ENCODE measurements around the gene AUTS2.
"Not testable (repeated sequence)": the region's sequence is repeated elsewhere in the genome, so short reads cannot be mapped to it uniquely, and the experiment has no call there.

AUTS2 gene

GRCh38 chr7:70789481-70790214, 1191.4 kb downstream of the AUTS2 start:
- DNase-seq, result no peak

DNA sequence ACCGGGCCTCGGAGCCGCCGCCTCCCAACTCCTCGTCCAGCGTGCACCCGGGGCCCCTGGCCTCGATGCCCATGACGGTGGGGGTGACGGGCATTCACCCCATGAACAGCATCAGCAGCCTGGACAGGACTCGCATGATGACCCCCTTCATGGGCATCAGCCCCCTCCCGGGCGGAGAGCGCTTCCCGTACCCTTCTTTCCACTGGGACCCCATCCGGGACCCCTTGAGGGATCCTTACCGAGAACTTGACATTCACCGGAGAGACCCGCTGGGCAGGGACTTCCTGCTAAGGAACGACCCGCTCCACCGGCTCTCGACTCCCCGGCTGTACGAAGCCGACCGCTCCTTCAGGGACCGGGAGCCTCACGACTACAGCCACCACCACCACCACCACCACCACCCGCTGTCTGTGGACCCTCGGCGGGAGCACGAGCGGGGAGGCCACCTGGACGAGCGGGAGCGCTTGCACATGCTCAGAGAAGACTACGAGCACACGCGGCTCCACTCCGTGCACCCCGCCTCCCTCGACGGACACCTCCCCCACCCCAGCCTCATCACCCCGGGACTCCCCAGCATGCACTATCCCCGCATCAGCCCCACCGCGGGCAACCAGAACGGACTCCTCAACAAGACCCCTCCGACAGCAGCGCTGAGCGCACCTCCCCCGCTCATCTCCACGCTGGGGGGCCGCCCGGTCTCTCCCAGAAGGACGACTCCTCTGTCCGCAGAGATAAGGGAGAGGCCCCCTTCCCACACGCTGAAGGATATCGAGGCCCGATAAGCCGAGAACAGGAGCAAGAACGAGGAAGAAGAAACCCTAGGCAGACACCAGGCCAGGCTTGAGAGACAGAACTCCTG, 1192.2 kb downstream of the AUTS2 start:
- DNase-seq, result no peak

- DNase-seq, result no peak
Observed at GRCh38 chr7:70791341-70791740, 1193.1 kb downstream of the AUTS2 start.

GRCh38 chr7:70793060-70793459, 1194.8 kb downstream of the AUTS2 start:
- DNase-seq, result no peak

GRCh38 chr7:70793821-70794220, 1195.5 kb downstream of the AUTS2 start:
- DNase-seq, result no peak

GRCh38 chr7:70794962-70795361, 1196.7 kb downstream of the AUTS2 start:
- no peak for DNase-seq

DNA sequence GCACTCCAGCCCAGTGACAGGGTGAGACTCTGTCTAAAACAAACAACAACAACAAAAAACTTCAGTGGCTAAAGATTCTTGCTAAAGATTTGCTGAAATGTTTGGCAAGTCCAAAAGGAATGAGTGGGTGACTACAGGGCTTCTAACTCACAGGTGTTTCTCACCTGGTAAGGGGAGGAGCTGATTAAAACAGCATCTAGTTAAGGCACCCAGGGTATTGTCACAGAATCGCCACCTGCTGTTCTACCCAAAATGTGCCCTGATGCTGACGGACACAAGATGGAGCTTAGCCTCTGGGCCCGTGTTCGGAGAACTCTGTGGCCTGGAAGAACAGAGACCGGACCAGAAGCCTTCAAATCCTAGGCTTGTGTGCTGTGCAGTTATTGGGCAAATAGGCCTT, 1197.7 kb downstream of the AUTS2 start:
- no peak for DNase-seq

DNA sequence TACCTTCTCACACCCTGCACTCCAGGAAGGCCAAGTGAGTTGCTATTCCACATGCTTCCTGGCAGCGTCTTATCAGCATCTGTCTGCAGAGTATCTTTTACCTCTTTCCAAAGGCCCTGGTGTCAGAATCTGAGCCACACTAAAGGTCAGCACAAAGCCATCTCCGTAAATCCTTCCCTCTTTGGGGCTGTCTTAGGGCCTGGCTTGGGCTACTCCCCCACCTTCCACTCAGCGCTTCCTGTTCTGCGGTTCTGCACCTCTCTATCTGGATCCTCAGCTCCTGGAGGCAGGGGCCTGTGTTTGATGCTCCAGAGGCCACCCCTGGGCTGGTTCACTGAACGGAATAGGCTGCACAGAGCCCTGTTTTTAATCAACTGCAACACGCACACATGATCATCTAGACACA, 1198.8 kb downstream of the AUTS2 start:
- DNase-seq, result no peak

DNA sequence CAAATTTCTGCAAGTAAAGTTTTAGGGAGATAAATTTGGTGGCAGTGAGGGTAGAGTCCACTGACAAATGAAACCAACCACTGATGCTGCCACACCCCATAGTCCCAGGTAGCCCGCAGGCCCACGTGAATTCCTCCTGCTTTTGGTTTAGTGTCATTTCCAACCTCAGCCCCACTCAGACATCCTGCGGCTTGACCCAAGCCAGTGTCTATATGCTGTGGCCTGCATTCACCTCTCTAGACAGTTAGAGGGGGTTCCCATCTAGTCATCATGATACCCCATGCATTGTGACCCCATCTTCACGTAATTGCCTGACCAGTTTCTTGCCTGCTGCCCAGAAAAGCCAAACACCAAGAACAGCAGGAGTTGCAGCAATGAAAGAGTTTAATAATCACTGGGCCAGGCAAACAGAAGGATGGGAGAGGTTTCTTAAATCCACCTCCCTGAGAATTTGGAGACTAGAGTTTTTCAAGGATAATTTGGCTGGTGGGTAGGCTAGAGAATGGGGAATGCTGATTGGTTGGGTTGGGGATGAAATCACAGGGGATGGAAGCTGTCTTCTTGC, 1201.6 kb downstream of the AUTS2 start:
- no peak for DNase-seq

DNA sequence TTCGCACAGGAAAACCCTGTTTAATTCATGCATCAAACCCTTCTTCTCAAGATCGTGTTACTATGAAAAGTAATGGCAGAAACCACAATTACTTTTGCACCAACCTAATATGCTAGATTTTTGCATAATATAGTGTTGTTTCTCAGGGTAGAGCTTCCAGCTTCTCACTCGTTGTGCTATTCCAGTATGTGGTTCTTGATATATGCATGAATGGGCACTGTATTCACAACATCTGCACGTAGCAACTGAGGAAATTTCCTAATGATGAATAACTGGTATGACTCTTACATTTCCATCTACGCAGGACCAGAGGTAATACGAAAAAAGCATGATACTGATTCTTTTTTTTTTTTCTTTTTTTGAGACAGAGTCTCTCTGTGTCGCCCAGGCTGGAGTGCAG, 1207.1 kb downstream of the AUTS2 start:
- no peak for DNase-seq

DNA sequence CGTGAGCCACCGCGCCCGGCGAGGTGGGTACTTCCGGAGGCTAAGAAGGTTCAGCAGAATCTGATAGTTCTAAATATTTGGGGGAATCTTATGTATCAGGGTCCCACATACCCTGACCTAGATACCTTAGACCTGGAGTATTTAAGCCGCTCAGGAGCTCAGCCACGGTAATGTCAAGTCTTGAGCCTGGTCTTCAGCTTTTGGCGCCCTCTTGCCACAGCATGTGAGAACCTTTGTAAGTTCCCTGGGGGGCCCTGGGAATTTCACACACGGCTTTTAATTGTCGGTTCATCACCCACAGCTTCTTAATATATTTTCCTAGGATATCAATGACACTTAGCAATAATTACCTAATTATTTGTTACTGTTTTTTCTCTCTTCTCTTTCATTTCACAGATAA, 1209.4 kb downstream of the AUTS2 start:
- DNase-seq, result no peak

GRCh38 chr7:70808876-70809275, 1210.6 kb downstream of the AUTS2 start:
- DNase-seq, result no peak

DNA sequence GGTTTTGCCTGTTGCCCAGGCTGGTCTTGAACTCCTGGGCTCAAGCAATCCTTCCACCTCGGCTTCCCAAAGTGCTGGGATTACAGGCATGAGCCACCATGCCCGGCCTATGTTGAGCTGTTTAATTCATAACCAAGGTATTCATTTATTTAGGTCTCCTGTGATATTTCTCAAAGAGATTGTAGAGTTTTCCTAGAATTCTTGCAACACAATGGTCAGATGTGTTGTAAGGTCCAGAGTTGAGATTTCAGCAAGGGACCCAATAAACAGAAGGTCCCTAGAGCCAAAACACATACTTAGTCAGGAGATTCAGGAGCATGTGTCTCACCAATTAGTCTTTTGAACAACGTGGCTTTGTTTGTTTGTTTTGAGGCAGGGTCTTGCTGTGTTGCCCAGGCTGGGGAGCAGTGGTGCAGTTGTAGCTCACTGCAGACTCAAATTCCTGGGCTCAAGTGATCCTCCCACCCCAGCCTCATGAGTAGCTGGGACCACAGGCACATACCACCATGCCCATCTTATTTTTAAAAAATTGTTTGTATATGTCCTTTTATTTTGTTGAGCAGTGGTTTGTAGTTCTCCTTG, 1212.4 kb downstream of the AUTS2 start:
- no peak for DNase-seq

GRCh38 chr7:70812511-70812910, 1214.2 kb downstream of the AUTS2 start:
- DNase-seq, result no peak

DNA sequence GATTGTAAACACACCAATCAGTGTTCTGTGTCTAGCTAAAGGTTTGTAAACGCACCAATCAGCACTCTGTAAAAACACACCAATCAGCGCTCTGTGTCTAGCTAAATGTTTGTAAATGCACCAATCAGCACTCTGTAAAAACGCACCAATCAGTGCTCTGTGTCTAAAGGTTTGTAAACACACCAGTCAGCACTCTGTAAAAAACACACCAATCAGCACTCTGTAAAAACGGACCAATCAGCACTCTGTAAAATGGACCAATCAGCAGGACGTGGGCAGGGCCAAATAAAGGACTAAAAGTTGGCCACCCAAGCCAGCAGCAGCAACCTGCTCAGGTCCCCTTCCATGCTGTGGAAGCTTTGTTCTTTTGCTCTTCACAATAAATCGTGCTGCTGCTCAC, 1224.2 kb downstream of the AUTS2 start:
- DNase-seq, result not testable (repeated sequence)

DNA sequence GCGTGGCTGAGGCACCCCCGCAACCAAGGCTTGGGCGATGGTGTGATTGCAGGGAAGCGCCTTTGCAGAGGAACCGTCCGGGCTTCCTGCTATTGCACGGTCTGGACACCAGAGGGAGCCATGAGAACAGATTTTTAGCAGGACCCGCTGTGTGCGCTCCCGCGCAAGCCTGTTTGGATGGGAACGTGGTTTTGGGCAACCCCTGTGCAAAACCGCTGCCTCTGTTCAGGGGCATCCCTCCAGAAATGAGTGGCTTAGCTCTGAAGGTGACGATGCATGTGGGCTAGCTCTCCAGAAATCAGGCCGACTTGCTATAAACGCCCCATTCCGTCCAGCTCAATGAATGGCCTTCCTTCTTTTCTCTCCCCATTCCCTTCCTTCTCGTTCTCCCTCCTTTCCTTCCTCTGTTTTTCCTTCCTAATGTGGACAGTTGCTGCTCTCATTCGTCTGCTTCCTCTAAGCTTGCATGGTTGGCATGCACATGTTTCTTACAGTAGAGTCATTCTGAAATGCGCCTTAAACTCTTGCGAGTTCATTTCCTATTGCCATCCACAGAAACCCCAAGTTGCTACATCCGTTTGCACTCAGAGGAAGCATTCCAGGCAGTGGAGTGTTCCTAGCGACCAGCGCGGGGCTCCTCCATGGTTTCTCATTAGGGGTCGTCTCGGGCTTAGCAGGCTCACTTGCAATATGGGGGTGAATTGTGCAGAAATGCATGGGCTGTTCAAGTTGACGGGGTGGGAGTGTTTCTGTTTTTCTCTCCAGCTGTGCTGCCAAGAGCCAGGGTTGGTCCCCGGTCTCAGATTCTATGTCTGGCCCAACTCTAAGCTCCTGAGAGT, 1231.2 kb downstream of the AUTS2 start:
- DNase-seq, result peak; percentile 54

GRCh38 chr7:70830060-70830395, 1231.8 kb downstream of the AUTS2 start:
- no peak for DNase-seq

GRCh38 chr7:70830426-70830825, 1232.2 kb downstream of the AUTS2 start:
- no peak for DNase-seq

DNA sequence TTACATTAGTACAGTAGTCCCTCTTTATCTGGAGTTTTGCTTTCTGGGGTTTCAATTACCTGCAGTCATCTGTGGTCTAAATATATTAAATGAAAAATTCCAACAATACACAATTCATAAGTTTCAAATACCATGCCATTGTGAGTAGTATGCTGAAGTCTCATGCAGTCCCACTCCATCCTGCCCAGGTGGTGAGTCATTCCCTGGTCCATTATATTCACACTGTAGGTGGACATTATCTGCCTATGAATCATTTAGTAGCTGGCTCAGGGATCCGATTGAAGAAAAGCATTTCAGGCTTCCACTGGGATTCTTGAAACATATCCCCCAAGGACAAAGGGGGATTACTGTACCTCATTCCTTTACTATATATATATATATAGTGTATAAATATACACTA, 1235.5 kb downstream of the AUTS2 start:
- no peak for DNase-seq

GRCh38 chr7:70834424-70834823, 1236.1 kb downstream of the AUTS2 start:
- DNase-seq, result no peak

DNA sequence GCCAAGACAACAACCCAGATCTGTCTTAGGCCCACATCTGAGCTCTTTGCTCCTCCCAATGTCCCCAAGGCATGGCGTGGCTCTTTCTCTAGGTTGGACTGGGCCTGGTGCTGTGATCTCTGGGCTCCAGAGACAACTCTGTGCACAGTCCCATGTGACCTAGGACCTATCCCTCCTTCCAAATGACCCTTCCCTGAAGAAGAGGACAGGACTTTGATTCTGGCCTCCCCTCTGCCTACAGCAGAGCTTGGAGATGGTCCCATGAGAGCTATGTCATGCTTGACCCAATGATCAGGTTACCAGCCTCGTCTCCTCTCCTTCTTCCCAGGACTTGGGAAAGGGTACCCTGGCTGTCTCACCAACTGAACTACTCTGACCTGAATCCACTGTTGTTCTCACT, 1237.4 kb downstream of the AUTS2 start:
- no peak for DNase-seq

DNA sequence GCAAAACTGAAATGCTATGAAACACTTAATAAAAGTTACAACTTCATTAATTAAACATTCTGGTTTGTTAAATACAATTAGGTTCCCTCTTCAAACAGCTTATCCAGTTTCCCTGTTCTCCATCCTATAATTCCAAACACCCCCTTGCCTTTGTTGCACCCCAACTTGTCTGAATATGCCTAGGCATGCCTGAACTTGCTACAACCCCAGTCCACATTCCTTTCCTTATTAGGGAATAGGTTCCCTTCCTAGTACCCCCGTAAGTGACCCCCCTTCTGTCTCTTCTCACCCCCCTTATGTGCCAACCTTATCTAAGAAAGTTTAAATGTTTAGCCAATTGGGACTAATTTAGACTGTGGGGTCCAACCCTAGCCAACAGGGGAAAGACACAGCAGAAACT, 1238.0 kb downstream of the AUTS2 start:
- no peak for DNase-seq

DNA sequence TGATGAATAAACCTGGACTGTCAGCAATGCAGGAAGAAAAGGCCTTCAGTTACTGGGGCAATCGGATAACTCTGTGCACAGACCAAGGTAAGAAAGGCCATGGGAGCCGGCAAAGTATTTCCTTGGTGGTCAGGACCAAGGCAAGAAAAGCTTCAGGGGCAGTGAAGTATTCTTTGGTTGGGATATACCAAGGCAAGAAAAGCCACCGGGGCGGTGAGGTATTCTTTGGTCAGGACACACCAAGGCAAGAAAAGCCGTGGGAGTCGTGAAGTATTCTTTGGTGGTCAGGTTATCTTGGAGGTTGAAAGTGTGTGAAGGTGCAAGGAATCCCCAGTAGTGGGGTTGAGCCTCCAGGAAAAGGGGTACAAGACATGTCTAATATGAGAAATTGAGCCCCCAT, 1238.7 kb downstream of the AUTS2 start:
- DNase-seq, result no peak

Data from CD4-positive, alpha-beta T cell treated with Interleukin-10 for 1 hour (primary cell).